Measurements from ENCODE around the gene PAPPA. TPM values are rescaled to one million over a fixed set of nuclear protein-coding genes. Genes with fewer than 3 reads are reported as not detected.

Gene PAPPA
- total RNA-seq, 1 experiment from 2014 or later, result 3.9 TPM

DNA sequence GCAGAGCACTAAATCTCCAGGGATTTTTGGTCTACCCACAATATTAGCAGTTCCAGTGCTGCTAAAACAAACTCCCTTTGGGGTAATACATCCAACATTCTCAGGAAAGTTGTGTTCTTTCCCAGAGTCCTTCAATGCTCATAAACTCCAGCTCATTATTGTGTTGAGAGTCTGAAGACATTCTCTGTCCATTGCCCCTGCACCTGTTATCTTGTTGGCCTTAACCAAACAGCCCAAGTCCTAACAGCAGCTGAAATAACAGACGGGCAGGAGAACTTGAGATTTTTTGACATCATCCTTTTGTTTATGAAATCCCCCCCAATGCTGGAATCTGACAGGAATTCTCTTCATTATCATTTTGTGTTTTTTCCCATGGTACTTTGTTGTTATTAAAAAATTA, 110.8 kb downstream of the PAPPA start:
- Histone ChIP-seq H3F3A (ENCODE audit: insufficient read depth, low read depth) (no peaks in the 10 kb centered on the region), H2AFZ (no peak overlapping the region), H4K20me1 (ENCODE audit: insufficient read depth) (no peaks in the 10 kb centered on the region), H3K4me2 (no peak overlapping the region), H3K27me3 (ENCODE audit: insufficient read depth, low read depth) (no peaks in the 10 kb centered on the region), H3K9me3 (ENCODE audit: insufficient read depth, low read depth) (no peaks in the 10 kb centered on the region), H3K4me3 (no peak overlapping the region), H3K4me1 (replicated peaks; ENCODE audit: insufficient read depth) (no peaks in the 10 kb centered on the region), H3K9me2 (ENCODE audit: insufficient read depth) (peaks cover 4% of the 10 kb centered on the region), H3K79me2 (ENCODE audit: low read depth) (no peaks in the 10 kb centered on the region), H3K27ac (no peak overlapping the region), H3K36me3 (ENCODE audit: low read depth) (no peaks in the 10 kb centered on the region)
- BruUV-seq (replicated peaks), result no TSS peak
- DNase-seq, result no peak
- ChIA-PET CTCF (no interaction called here), POLR2A (ENCODE audit: unreplicated experiment) (no interaction called here)
- intact Hi-C loops (cut with micrococcal nuclease; ENCODE audit: unreplicated experiment), result no loop called here
- TF ChIP-seq, protein P1, sequence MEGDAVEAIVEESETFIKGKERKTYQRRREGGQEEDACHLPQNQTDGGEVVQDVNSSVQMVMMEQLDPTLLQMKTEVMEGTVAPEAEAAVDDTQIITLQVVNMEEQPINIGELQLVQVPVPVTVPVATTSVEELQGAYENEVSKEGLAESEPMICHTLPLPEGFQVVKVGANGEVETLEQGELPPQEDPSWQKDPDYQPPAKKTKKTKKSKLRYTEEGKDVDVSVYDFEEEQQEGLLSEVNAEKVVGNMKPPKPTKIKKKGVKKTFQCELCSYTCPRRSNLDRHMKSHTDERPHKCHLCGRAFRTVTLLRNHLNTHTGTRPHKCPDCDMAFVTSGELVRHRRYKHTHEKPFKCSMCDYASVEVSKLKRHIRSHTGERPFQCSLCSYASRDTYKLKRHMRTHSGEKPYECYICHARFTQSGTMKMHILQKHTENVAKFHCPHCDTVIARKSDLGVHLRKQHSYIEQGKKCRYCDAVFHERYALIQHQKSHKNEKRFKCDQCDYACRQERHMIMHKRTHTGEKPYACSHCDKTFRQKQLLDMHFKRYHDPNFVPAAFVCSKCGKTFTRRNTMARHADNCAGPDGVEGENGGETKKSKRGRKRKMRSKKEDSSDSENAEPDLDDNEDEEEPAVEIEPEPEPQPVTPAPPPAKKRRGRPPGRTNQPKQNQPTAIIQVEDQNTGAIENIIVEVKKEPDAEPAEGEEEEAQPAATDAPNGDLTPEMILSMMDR (conservative IDR thresholded peaks at IDR 0.05), result no peak
- TF ChIP-seq EZH2 (IDR thresholded peaks at IDR 0.05; ENCODE audit: low read depth), result no peak

DNA sequence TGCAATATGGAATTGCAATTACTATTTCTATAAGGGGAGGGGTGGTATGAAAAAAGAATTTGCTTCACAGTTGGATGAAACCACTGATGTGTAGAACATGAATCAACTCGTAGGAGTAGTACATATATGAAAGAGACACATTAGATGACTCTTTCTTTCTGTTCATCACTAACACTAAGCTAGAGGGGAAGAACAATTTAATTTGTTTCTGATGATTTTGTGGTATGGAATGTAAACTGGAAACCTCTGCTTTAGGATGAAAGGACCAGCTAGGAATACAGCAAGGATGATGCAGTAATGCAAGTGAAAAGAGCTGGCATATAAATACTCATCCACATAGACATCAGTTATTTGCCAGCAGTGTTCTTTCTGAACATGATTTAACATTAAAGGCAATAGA, 113.4 kb downstream of the PAPPA start:
- no peak overlapping the region for H3K27ac ChIP-seq
- H2AFZ ChIP-seq, result no peak overlapping the region
- no peaks in the 10 kb centered on the region for H3K79me2 ChIP-seq (ENCODE audit: low read depth)
- no TSS peak for BruUV-seq (replicated peaks)
- H3F3A ChIP-seq (ENCODE audit: insufficient read depth, low read depth), result no peaks in the 10 kb centered on the region
- CTCF ChIA-PET, result no interaction called here
- H3K4me2 ChIP-seq, result no peak overlapping the region
- no peaks in the 10 kb centered on the region for H4K20me1 ChIP-seq (ENCODE audit: insufficient read depth)
- peaks cover 4% of the 10 kb centered on the region for H3K9me2 ChIP-seq (ENCODE audit: insufficient read depth)
- TF ChIP-seq, protein P1 (conservative IDR thresholded peaks at IDR 0.05), result no peak
- TF ChIP-seq EZH2 (IDR thresholded peaks at IDR 0.05; ENCODE audit: low read depth), result no peak
- DNase-seq, result no peak
- no peaks in the 10 kb centered on the region for H3K36me3 ChIP-seq (ENCODE audit: low read depth)
- intact Hi-C loops (cut with micrococcal nuclease; ENCODE audit: unreplicated experiment), result no loop called here
- H3K9me3 ChIP-seq (ENCODE audit: insufficient read depth, low read depth), result no peaks in the 10 kb centered on the region
- no peak overlapping the region for H3K4me3 ChIP-seq
- POLR2A ChIA-PET (ENCODE audit: unreplicated experiment), result no interaction called here
- 0 out of 2 replicates have a peak, but pooled peaks cover 5% of the 10 kb centered on the region for H3K4me1 ChIP-seq (replicated peaks; ENCODE audit: insufficient read depth)
- H3K27me3 ChIP-seq (ENCODE audit: insufficient read depth, low read depth), result no peaks in the 10 kb centered on the region

DNA sequence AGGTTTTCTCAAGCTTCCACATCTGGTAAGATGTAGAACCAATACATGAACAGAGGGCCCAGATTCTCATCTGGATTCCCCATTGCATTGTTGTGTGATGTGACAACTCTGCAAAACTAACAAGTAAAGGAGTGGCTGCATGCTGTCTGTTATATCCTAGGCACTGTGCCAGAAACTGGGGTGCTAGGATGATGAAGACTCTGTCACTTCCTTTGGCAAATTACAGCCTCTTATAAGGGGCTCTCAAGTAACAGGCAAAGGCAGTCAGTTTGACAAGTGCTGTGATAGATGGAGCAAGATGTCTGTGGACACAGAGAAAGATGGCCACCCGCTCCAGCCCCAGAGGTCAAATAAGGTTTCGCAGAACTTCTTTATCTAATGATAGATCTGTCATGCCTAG, 115.7 kb downstream of the PAPPA start:
- CTCF ChIA-PET, result no interaction called here
- H3K27ac ChIP-seq, result no peak overlapping the region
- H3K4me1 ChIP-seq (replicated peaks; ENCODE audit: insufficient read depth), result 0 out of 2 replicates have a peak, but pooled peaks cover 5% of the 10 kb centered on the region
- no peaks in the 10 kb centered on the region for H3K27me3 ChIP-seq (ENCODE audit: insufficient read depth, low read depth)
- H3K79me2 ChIP-seq (ENCODE audit: low read depth), result no peaks in the 10 kb centered on the region
- H2AFZ ChIP-seq, result no peak overlapping the region
- H3K36me3 ChIP-seq (ENCODE audit: low read depth), result no peaks in the 10 kb centered on the region
- no peaks in the 10 kb centered on the region for H4K20me1 ChIP-seq (ENCODE audit: insufficient read depth)
- BruUV-seq (replicated peaks), result no TSS peak
- no peak for TF ChIP-seq EZH2 (IDR thresholded peaks at IDR 0.05; ENCODE audit: low read depth)
- TF ChIP-seq, protein P1 (conservative IDR thresholded peaks at IDR 0.05), result no peak
- POLR2A ChIA-PET (ENCODE audit: unreplicated experiment), result no interaction called here
- no peaks in the 10 kb centered on the region for H3F3A ChIP-seq (ENCODE audit: insufficient read depth, low read depth)
- H3K4me2 ChIP-seq, result no peak overlapping the region
- intact Hi-C loops (cut with micrococcal nuclease; ENCODE audit: unreplicated experiment), result no loop called here
- H3K9me2 ChIP-seq (ENCODE audit: insufficient read depth), result peaks cover 4% of the 10 kb centered on the region
- no peaks in the 10 kb centered on the region for H3K9me3 ChIP-seq (ENCODE audit: insufficient read depth, low read depth)
- no peak for DNase-seq
- H3K4me3 ChIP-seq, result no peak overlapping the region

Data from PC-9 (cell line).